ENCODE data around the gene NUAK1. TPM values are rescaled to one million over a fixed set of nuclear protein-coding genes. Genes with fewer than 3 reads are reported as not detected.

NUAK1 gene
- polyA plus RNA-seq, 1 donor from 2014 or later, result 8.3 TPM

DNA sequence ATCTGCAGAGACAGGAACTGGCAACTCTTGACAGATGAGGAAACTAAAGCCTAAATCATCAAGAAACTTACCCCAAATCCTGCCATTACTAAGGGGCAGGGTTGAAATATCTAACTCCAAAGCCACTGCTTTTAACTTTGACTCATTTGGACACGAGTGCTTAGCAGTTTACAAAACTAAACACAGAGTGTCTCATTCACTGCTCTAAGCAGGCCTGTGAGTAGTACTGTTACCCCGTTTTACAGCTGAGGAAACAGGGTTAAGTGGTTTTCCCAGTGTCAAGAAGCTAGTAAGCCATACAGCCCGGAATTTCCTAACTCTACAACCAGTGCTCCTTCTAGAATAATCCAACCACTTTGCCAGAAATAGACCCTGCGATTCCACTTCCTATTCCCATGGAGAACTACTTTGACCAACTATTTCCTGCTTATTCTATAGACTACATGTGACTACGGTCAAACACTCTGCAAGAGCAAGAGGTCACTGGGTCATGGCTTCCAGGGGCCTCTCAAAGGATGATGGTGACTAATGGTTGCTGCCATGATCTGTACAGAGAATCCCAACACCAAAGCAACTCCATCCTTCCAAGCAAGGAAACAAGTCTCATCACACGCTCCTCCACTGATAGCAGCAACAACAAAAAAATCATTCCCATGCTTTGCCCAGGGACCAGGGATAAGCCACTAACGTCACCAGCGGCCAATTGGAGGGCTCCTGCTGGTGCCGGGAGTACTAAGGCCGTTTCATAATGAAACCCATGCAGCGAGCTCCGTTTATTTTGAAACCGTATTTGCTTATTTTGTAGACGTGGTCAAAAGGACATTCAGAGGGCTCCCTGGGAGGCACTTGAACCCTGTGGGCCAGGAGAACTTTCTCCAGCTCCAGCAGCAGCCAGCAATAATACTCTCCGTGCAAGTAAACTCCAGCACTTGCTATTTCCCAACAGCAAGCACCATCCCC, 56.3 kb downstream of the NUAK1 start:
- Histone ChIP-seq H3K79me2 (replicated peaks; ENCODE audit: insufficient read depth, low read length) (no peaks in the 10 kb centered on the region), H3K9me3 (ENCODE audit: low read length) (no peaks in the 10 kb centered on the region), H2AFZ (ENCODE audit: low read depth, low read length) (no peak overlapping the region), H3K4me2 (ENCODE audit: low read length) (no peak overlapping the region), H3F3A (ENCODE audit: insufficient read depth, low read length, poor library complexity, severe bottlenecking) (peaks cover 3% of the 10 kb centered on the region), H4K20me1 (ENCODE audit: insufficient read depth) (no peaks in the 10 kb centered on the region), H3K9ac (ENCODE audit: low read length) (no peak overlapping the region), H3K36me3 (ENCODE audit: insufficient read depth, low read length) (peaks cover 4% of the 10 kb centered on the region), H3K27me3 (ENCODE audit: insufficient read depth, low read depth, low read length) (no peaks in the 10 kb centered on the region), H3K4me3 (ENCODE audit: low read length) (no peak overlapping the region), H3K9me2 (ENCODE audit: insufficient read depth, low read length) (no peaks in the 10 kb centered on the region), H3K27ac (ENCODE audit: low read length) (no peak overlapping the region)
- TF ChIP-seq, protein P1, sequence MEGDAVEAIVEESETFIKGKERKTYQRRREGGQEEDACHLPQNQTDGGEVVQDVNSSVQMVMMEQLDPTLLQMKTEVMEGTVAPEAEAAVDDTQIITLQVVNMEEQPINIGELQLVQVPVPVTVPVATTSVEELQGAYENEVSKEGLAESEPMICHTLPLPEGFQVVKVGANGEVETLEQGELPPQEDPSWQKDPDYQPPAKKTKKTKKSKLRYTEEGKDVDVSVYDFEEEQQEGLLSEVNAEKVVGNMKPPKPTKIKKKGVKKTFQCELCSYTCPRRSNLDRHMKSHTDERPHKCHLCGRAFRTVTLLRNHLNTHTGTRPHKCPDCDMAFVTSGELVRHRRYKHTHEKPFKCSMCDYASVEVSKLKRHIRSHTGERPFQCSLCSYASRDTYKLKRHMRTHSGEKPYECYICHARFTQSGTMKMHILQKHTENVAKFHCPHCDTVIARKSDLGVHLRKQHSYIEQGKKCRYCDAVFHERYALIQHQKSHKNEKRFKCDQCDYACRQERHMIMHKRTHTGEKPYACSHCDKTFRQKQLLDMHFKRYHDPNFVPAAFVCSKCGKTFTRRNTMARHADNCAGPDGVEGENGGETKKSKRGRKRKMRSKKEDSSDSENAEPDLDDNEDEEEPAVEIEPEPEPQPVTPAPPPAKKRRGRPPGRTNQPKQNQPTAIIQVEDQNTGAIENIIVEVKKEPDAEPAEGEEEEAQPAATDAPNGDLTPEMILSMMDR (IDR thresholded peaks at IDR 0.05; ENCODE audit: poor library complexity, severe bottlenecking), result no peak
- no peak for TF ChIP-seq REST (IDR thresholded peaks at IDR 0.05; ENCODE audit: borderline replicate concordance)
- TF ChIP-seq EZH2 (IDR thresholded peaks at IDR 0.05; ENCODE audit: borderline replicate concordance, insufficient read depth, low read length, poor library complexity, severe bottlenecking), result no peak
- no peak for TF ChIP-seq TAF1 (IDR thresholded peaks at IDR 0.05; ENCODE audit: low read depth)
- TF ChIP-seq MXI1 (conservative IDR thresholded peaks at IDR 0.05; ENCODE audit: poor library complexity, severe bottlenecking), result no peak
- no peak for TF ChIP-seq RAD21 (conservative IDR thresholded peaks at IDR 0.05)

DNA sequence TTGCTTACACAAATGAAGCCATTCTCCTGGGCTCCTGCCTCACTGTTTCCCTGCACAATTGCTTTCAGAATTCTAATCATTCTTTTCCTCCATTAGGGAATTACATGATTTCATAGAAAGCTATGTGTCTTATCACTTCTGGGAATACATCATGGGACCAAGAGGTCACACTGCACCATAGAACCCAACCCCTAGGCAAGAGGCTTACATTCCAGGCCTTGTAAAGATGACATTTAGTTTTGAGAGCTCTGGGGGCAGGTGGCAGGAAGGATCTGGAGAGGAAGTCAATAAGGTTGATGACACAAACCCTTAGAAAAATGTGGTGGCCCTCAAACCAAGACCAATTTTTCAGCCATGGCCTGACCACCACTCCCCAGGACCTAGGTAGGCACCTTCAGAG, 57.1 kb downstream of the NUAK1 start:
- no peaks in the 10 kb centered on the region for H3K9me2 ChIP-seq (ENCODE audit: insufficient read depth, low read length)
- no peaks in the 10 kb centered on the region for H3K79me2 ChIP-seq (replicated peaks; ENCODE audit: insufficient read depth, low read length)
- no peak overlapping the region for H2AFZ ChIP-seq (ENCODE audit: low read depth, low read length)
- no peaks in the 10 kb centered on the region for H3K9me3 ChIP-seq (ENCODE audit: low read length)
- no peaks in the 10 kb centered on the region for H4K20me1 ChIP-seq (ENCODE audit: insufficient read depth)
- H3K36me3 ChIP-seq (ENCODE audit: insufficient read depth, low read length), result peaks cover 4% of the 10 kb centered on the region
- H3K9ac ChIP-seq (ENCODE audit: low read length), result no peak overlapping the region
- TF ChIP-seq REST (IDR thresholded peaks at IDR 0.05; ENCODE audit: borderline replicate concordance) (no peak), POLR2AphosphoS5 (IDR thresholded peaks at IDR 0.05) (no peak), RAD21 (conservative IDR thresholded peaks at IDR 0.05) (no peak), SMC3 (conservative IDR thresholded peaks at IDR 0.05; ENCODE audit: poor library complexity) (no peak), EP300 (conservative IDR thresholded peaks at IDR 0.05; ENCODE audit: poor library complexity, severe bottlenecking) (no peak), EZH2 (IDR thresholded peaks at IDR 0.05; ENCODE audit: borderline replicate concordance, insufficient read depth, low read length, poor library complexity, severe bottlenecking) (no peak), MXI1 (conservative IDR thresholded peaks at IDR 0.05; ENCODE audit: poor library complexity, severe bottlenecking) (no peak), TAF1 (IDR thresholded peaks at IDR 0.05; ENCODE audit: low read depth) (no peak)
- TF ChIP-seq, protein P1 (IDR thresholded peaks at IDR 0.05; ENCODE audit: poor library complexity, severe bottlenecking), result no peak
- peaks cover 3% of the 10 kb centered on the region for H3F3A ChIP-seq (ENCODE audit: insufficient read depth, low read length, poor library complexity, severe bottlenecking)
- no peak overlapping the region for H3K4me2 ChIP-seq (ENCODE audit: low read length)
- H3K4me3 ChIP-seq (ENCODE audit: low read length), result no peak overlapping the region
- no peaks in the 10 kb centered on the region for H3K27me3 ChIP-seq (ENCODE audit: insufficient read depth, low read depth, low read length)
- no peak overlapping the region for H3K27ac ChIP-seq (ENCODE audit: low read length)
